Fibroblast of lung (primary cell): Measurements from ENCODE around the gene ARID1B. TPM values are rescaled to one million over a fixed set of nuclear protein-coding genes. Genes with fewer than 3 reads are reported as not detected.

Experiments
- DNase-seq, 2 donors: peaks; one replicate each; pipeline versions ENCODE4 v3.0.0 to v3.0.0-alpha.2; 2010; ENCODE audit warnings: low read depth in 2 of 2
- H2AFZ ChIP-seq: 2 replicates; pipeline ENCODE4 v1.5.1; 2012; ENCODE audit warnings: low read length, control low read depth, inconsistent platforms
- H3K27ac ChIP-seq: 2 replicates; pipeline ENCODE4 v1.5.1; 2011; ENCODE audit warnings: low read length, control low read depth; ENCODE audit not compliant: insufficient read depth
- H3K27me3 ChIP-seq: 2 replicates; pipeline ENCODE4 v1.5.1; 2011; ENCODE audit warnings: mild to moderate bottlenecking, low read length; ENCODE audit not compliant: control insufficient read depth, insufficient read depth
- H3K36me3 ChIP-seq: 2 replicates; pipeline ENCODE4 v1.5.1; 2011; ENCODE audit warnings: low read length; ENCODE audit not compliant: control insufficient read depth, insufficient read depth
- H3K4me1 ChIP-seq: 2 replicates; pipeline ENCODE4 v1.5.1; 2011; ENCODE audit warnings: low read length; ENCODE audit not compliant: control insufficient read depth, insufficient read depth; ENCODE audit errors: extremely low read depth
- H3K4me2 ChIP-seq: 2 replicates; pipeline ENCODE4 v1.5.1; 2011; ENCODE audit warnings: low read length, control low read depth; ENCODE audit not compliant: insufficient read depth; ENCODE audit errors: extremely low read depth
- H3K4me3 ChIP-seq, 4 experiments: fragments of 200-600 bp in 1 of 4; sonication (generic) in 1 of 4; replicated peaks in 1 of 4; 2 replicates each; pipeline ENCODE4 v1.5.1; 2011 to 2016; ENCODE audit warnings: low read length in 4 of 4, low read depth in 3 of 4, mild to moderate bottlenecking in 3 of 4, control low read depth in 2 of 4, inconsistent platforms in 1 of 4, mixed read lengths in 1 of 4; ENCODE audit not compliant: insufficient read depth in 1 of 4; ENCODE audit errors: control extremely low read depth in 1 of 4
- H3K79me2 ChIP-seq: 2 replicates; pipeline ENCODE4 v1.5.1; 2012; ENCODE audit warnings: mild to moderate bottlenecking, low read length, inconsistent platforms; ENCODE audit not compliant: control insufficient read depth, insufficient read depth
- H3K9ac ChIP-seq: 2 replicates; pipeline ENCODE4 v1.5.1; 2011; ENCODE audit warnings: mild to moderate bottlenecking, low read length, control low read depth; ENCODE audit not compliant: insufficient read depth
- H3K9me3 ChIP-seq: 2 replicates; pipeline ENCODE4 v1.5.1; 2012; ENCODE audit warnings: low read depth, low read length; ENCODE audit not compliant: control insufficient read depth, insufficient read depth
- H4K20me1 ChIP-seq: 2 replicates; pipeline ENCODE4 v1.5.1; 2011; ENCODE audit warnings: low read length; ENCODE audit not compliant: control insufficient read depth, insufficient read depth; ENCODE audit errors: extremely low read depth
- EZH2 ChIP-seq: IDR thresholded peaks from 2 replicates; pipeline ENCODE4 v1.5.1; 2012; ENCODE audit warnings: low read length, control low read depth, mild to moderate bottlenecking; ENCODE audit errors: missing control alignments
- polyA plus RNA-seq, 2 donors: library from polyadenylated mRNA; depleted of rRNA in 1 of 2; stranded (reverse) in 1 of 2; unstranded in 1 of 2; fragments of >200 nt; gene quantifications; 2 replicates each; pipeline ENCODE4 v1.2.1, GENCODE V29; 2011 to 2012; ENCODE audit warnings: missing spikeins in 1 of 2
- total RNA-seq: library from RNA; depleted of rRNA; stranded (reverse); fragments of >200 nt; gene quantifications from 2 replicates; pipeline ENCODE4 v1.2.1, GENCODE V29; 2014
- TF ChIP-seq, protein P1 (sequence below), 2 donors: IDR thresholded peaks in 1 of 2; conservative IDR thresholded peaks in 1 of 2; 1 replicate in 1 of 2; 2 replicates in 1 of 2; pipeline ENCODE4 v1.5.1; 2011 to 2012; ENCODE audit warnings: low read length in 2 of 2, control low read depth in 1 of 2, inconsistent platforms in 1 of 2, low read depth in 1 of 2, mild to moderate bottlenecking in 1 of 2

Gene ARID1B
- total and polyA plus RNA-seq, 2 donors (not counting 1 experiment from before 2014, with no cell fraction given), result 15.4 to 41.9 TPM

DNA sequence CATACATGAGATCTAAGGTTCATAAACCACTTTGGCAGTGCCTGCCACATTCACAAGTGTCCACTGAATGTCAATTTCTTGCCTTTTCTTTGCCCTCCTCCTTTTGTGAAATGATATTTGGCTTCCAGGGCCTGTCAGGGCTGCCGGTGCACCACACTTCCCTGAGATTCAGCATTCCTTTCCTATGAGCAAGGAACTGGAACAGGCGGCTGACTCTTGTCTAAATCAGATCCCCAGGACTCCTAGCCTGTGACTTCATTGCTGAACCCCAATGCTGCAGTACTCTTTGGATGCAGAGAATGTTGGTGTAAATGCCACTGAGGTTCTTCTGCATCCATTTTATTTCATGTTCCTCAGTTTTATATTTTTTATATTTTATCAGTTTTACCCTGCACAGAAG lies 172.2 kb downstream of the ARID1B start:
- peak overlapping the region; percentile 48 for H3K27ac ChIP-seq
- peaks cover 15% of the 10 kb centered on the region for H3K4me1 ChIP-seq
- DNase-seq, result peak; percentile 57 to 89
- H3K27me3 ChIP-seq, result no peaks in the 10 kb centered on the region
- H3K4me2 ChIP-seq, result peak overlapping the region; percentile 42
- no peak overlapping the region for H3K4me3 ChIP-seq
- H4K20me1 ChIP-seq, result no peaks in the 10 kb centered on the region
- peaks cover 21% of the 10 kb centered on the region for H3K79me2 ChIP-seq
- TF ChIP-seq, protein P1, sequence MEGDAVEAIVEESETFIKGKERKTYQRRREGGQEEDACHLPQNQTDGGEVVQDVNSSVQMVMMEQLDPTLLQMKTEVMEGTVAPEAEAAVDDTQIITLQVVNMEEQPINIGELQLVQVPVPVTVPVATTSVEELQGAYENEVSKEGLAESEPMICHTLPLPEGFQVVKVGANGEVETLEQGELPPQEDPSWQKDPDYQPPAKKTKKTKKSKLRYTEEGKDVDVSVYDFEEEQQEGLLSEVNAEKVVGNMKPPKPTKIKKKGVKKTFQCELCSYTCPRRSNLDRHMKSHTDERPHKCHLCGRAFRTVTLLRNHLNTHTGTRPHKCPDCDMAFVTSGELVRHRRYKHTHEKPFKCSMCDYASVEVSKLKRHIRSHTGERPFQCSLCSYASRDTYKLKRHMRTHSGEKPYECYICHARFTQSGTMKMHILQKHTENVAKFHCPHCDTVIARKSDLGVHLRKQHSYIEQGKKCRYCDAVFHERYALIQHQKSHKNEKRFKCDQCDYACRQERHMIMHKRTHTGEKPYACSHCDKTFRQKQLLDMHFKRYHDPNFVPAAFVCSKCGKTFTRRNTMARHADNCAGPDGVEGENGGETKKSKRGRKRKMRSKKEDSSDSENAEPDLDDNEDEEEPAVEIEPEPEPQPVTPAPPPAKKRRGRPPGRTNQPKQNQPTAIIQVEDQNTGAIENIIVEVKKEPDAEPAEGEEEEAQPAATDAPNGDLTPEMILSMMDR (conservative IDR thresholded peaks at IDR 0.05 in 1 of 2, IDR thresholded peaks at IDR 0.05 in 1 of 2; ENCODE audit: low read depth in 1 of 2, low read length in 2 of 2), result no peak
- no peak for TF ChIP-seq EZH2
- no peaks in the 10 kb centered on the region for H3K9me3 ChIP-seq
- H3K9ac ChIP-seq, result no peak overlapping the region
- H2AFZ ChIP-seq, result no peak overlapping the region
- no peaks in the 10 kb centered on the region for H3K36me3 ChIP-seq

DNA sequence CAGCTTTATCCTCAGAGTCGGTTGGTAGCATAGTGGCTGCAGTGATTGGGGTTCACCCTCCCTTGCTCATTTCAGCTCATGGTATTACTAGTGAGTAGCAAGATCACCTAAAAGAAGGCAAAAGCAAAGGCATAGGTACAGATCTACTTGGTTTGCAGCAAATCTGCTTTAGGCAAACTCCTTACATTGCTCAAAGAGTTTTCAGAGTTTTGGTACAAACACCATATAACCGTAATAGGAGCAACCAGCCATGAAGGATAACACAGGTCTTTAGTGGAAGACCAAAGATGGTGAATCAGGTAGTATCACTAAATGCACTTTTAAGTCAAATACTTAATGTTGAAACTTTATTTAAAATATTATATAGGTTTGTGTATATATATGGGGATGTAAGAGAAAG lies 172.9 kb downstream of the ARID1B start:
- no peak overlapping the region for H3K4me3 ChIP-seq
- no peaks in the 10 kb centered on the region for H4K20me1 ChIP-seq
- no peak overlapping the region for H3K27ac ChIP-seq
- peaks cover 28% of the 10 kb centered on the region for H3K79me2 ChIP-seq
- DNase-seq, result no peak
- H3K4me1 ChIP-seq, result peaks cover 16% of the 10 kb centered on the region
- no peaks in the 10 kb centered on the region for H3K9me3 ChIP-seq
- H3K36me3 ChIP-seq, result no peaks in the 10 kb centered on the region
- no peak overlapping the region for H3K9ac ChIP-seq
- no peak overlapping the region for H2AFZ ChIP-seq
- H3K4me2 ChIP-seq, result no peak overlapping the region
- TF ChIP-seq, protein P1 (conservative IDR thresholded peaks at IDR 0.05 in 1 of 2, IDR thresholded peaks at IDR 0.05 in 1 of 2; ENCODE audit: low read depth in 1 of 2, low read length in 2 of 2), result no peak
- TF ChIP-seq EZH2, result no peak
- no peaks in the 10 kb centered on the region for H3K27me3 ChIP-seq

GRCh38 chr6:156950531-156950930 lies 173.4 kb downstream of the ARID1B start:
- Histone ChIP-seq H3K36me3 (no peaks in the 10 kb centered on the region), H2AFZ (no peak overlapping the region), H3K9ac (no peak overlapping the region), H4K20me1 (no peaks in the 10 kb centered on the region), H3K4me1 (peaks cover 16% of the 10 kb centered on the region), H3K4me2 (no peak overlapping the region), H3K27me3 (no peaks in the 10 kb centered on the region), H3K27ac (no peak overlapping the region), H3K79me2 (peaks cover 28% of the 10 kb centered on the region), H3K4me3 (no peak overlapping the region), H3K9me3 (no peaks in the 10 kb centered on the region)
- TF ChIP-seq, protein P1 (conservative IDR thresholded peaks at IDR 0.05 in 1 of 2, IDR thresholded peaks at IDR 0.05 in 1 of 2; ENCODE audit: low read depth in 1 of 2, low read length in 2 of 2), result no peak
- TF ChIP-seq EZH2, result no peak
- no peak for DNase-seq
